ENCODE measurements around the gene PRXL2A. TPM values are rescaled to one million over a fixed set of nuclear protein-coding genes. Genes with fewer than 3 reads are reported as not detected.
A peak's percentile ranks its signal among the peaks of the same experiment; 100 is the strongest.

Gene PRXL2A
- polyA plus RNA-seq, 5 donors, result 73.0 to 97.1 (median 94.2) TPM

GRCh38 chr10:80460399-80461207, 52.3 kb downstream of the PRXL2A start:
- peak; percentile 66 to 67 for DNase-seq

- no peak for DNase-seq
Observed at GRCh38 chr10:80461208-80462183, 53.1 kb downstream of the PRXL2A start.

- DNase-seq, result peak in 1 of 2 donors; percentile 45
Observed at GRCh38 chr10:80462299-80462980, 54.1 kb downstream of the PRXL2A start.

- DNase-seq, result no peak
Observed at GRCh38 chr10:80462981-80463741, 54.8 kb downstream of the PRXL2A start.

GRCh38 chr10:80463868-80464267, 55.5 kb downstream of the PRXL2A start:
- DNase-seq, result no peak

- no peak for DNase-seq
Observed at GRCh38 chr10:80464557-80465450, 56.5 kb downstream of the PRXL2A start.

GRCh38 chr10:80465451-80465835, 57.1 kb downstream of the PRXL2A start:
- DNase-seq, result no peak

GRCh38 chr10:80465839-80466590, 57.7 kb downstream of the PRXL2A start:
- no peak for DNase-seq

GRCh38 chr10:80466724-80467326, 58.5 kb downstream of the PRXL2A start:
- DNase-seq, result no peak

GRCh38 chr10:80468002-80468401, 59.7 kb downstream of the PRXL2A start:
- no peak for DNase-seq

GRCh38 chr10:80468806-80469421, 60.6 kb downstream of the PRXL2A start:
- peak in 1 of 2 donors; percentile 30 for DNase-seq

- DNase-seq, result no peak
Observed at GRCh38 chr10:80470266-80470665, 61.9 kb downstream of the PRXL2A start.

- DNase-seq, result no peak
Observed at GRCh38 chr10:80471001-80471400, 62.6 kb downstream of the PRXL2A start.

GRCh38 chr10:80471715-80472233, 63.4 kb downstream of the PRXL2A start:
- DNase-seq, result no peak

GRCh38 chr10:80472234-80473095, 64.1 kb downstream of the PRXL2A start:
- no peak for DNase-seq

GRCh38 chr10:80473096-80473657, 64.8 kb downstream of the PRXL2A start:
- DNase-seq, result no peak
